Stimulated activated CD8-positive, alpha-beta memory T cell treated with anti-CD3 and anti-CD28 coated beads, Interleukin-12 subunit alpha, Interleukin-12 subunit beta, amount 100 ng/mL, for 4 hours (primary cell): ENCODE results near the gene NKIRAS2.
A peak's percentile ranks its signal among the peaks of the same experiment; 100 is the strongest.

Source experiments
- DNase-seq: peaks from one replicate; pipeline ENCODE4 v3.0.0-alpha.2; 2020; ENCODE audit warnings: low read depth

NKIRAS2 gene

GRCh38 chr17:42026857-42027589 lies 7.1 kb downstream of the NKIRAS2 start:
- no peak for DNase-seq

- DNase-seq: no peak
Measured at GRCh38 chr17:42027590-42027889, 7.7 kb downstream of the NKIRAS2 start.

DNA sequence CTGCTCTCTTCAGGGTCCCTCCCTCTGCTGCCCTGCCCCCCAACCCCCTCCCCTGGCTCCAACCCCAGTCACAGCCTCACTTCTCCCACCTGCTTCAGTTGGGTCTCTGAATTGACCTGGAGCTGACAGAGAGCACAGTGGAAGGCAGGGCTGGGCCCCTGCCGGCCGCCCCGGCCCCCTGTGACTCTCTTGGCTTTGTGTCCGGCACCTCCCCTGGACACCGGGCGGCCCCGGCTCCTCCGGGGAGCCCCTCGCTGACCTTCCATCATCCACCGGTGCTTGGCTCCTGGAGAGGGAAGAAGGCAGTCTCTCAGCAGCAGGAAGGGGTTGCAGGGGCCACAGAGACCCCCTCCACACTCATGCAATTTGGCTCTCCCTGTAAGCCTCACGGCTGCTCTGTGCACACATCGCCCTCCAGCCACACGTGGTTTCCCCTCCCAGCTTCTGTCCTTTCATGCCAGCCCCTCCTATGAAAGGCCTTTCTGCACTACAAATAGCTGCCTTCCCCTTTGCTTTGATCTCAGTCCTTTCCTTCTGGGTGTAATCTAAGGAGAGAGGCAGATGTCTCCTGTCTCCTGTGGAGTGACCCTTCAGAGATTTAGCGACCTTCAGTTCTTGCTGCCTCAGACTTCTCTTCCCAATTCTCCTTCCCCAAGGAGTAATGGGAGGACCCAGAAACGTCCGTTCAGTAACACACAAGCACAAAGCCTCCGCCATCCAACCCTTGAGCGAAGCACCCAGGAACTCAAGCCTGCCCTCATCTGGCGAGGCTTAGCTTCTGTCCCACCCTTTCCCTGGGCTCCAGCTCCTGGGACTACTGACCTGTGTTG lies 8.3 kb downstream of the NKIRAS2 start:
- DNase-seq: no peak

- DNase-seq: no peak
Measured at GRCh38 chr17:42028791-42029127, 8.9 kb downstream of the NKIRAS2 start.

DNA sequence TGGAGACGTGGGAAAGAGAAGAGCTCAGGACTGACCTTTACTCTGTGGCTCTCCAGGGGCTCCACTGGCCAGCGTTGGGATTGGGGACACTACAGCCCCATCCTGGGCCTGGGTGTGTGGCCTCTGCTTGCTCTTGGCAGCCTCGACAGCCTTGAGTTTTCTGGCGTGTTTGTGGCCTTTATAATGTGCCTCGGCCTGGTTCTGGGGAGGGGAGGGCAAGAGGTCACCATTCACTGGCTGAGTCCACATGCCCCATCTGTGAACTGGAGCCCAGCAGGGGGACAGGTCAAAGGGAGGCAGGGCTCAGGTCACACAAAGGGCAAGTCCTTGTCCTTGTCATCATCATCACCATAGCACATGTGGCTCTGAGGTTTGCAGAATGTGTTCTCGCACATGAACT lies 11.7 kb downstream of the NKIRAS2 start:
- DNase-seq: no peak

- DNase-seq: no peak
Measured at GRCh38 chr17:42034059-42034458, 14.2 kb downstream of the NKIRAS2 start.

GRCh38 chr17:42038221-42038973 lies 18.5 kb downstream of the NKIRAS2 start:
- no peak for DNase-seq

- no peak for DNase-seq
Measured at GRCh38 chr17:42039794-42040763, 20.2 kb downstream of the NKIRAS2 start.

DNA sequence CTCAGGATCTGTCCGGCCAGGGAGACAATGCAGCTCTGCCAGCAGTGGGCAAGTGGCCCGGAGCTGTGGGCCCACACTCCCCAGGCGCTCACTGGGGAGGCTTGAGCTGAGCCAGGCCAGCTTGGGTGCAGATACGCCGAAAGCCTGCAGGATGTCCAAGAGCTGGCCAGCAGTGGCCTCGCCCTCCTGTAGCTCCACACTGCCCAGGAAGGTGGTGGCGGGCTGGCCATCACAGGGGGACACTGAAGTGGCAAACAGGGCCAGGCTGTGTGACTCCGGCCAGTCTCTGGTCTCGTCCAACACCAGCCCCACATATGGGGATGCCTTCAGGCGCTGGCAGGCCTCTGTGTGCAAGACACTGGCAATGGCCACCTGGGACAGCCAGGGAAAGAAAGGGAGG lies 20.9 kb downstream of the NKIRAS2 start:
- no peak for DNase-seq

GRCh38 chr17:42041619-42042018 lies 21.7 kb downstream of the NKIRAS2 start:
- no peak for DNase-seq

DNA sequence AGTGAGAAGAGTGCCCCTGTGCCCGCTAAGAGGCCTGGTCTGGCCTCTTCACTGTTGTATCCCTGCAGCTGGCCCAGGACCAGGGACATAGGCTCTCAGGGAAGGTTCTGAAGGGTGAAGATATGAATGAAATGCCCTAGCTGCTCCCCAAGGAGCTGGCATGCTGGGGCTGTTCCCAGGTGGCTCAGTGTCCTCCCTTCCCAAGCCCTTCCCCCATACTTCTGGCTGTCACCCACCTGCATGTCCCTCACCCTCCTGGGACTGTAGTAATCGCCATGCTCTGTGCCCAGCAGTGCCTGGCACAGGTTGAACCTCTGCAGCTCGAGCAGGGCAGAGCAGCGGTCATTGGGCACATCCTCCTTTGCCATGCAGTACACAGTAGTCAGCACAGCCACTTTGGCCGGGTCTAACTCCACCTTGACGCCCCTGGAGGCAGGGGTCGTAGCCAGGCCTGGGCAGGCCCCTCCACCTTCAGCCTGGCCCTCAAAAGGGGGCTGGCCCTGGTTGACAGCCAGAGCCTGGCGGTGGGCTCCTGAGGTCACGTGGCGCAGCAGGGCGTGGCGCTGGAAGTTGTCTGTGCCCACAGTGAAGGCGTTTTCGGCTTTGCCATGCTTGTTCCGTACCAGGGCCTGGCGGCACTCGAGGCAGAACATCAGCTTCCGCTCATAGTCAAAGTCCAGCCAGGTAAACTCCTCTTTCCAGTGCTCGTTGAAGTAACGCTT lies 22.9 kb downstream of the NKIRAS2 start:
- DNase-seq: no peak

- DNase-seq: no peak
Measured at GRCh38 chr17:42045719-42046118, 25.8 kb downstream of the NKIRAS2 start.

GRCh38 chr17:42047343-42047742 lies 27.5 kb downstream of the NKIRAS2 start:
- DNase-seq: no peak

DNA sequence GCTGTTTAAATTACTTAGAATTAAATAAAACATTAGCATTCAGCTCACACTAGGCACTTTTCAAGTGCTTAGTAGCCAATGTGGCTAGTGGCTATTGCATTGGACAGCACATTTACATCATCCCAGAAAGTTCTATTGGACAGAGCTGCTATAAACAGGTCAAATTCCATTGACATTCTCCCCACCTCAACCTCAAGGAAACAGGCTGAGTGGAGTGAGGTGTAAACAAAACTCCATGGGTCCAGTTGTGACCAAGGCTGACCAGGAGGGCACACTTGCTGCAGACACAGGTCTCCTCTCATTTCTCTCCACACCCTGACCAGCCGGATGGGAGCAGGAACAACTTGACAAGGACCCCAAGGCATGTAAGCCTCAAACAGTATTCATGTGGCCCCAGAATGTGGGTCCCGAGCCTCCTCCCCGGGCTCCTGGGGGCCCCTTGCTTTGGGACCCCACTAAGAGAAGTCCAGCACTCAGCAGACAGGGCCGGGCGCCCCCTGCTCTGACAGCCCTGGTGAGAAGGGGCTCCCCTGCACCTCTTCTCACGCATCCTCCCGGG lies 30.0 kb downstream of the NKIRAS2 start:
- no peak for DNase-seq

DNA sequence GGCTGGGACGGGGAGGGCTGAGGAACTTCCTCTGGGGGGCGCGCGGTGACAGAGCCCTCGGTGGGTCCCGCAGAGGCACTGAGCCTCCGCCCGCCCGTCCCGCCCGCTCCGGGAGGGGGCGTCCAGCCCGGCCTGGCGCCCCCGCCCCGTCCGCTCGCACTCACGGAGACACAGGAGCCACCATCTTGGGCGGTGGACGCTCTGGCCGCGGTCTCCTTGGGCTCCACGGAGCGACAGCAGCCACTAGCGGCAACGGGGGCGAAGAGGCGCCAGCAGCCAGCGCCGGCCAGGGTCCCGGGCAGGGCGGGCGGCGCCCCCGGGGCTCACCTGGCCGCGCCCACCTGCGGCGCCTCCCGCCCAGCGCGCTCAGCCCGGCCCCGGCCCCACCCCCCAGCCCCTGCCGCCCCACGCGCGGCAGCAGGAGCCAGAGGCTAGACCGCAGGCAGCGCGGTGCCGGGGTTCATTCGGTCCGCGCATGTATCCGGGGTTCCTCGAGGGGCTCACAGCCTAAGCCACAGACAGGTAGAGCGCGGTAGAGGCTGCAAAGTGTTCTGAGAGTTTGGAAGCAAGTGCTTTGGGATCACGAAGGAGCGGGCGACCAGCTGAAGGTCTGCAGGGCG lies 30.6 kb downstream of the NKIRAS2 start, which contains the start of gene C17orf113:
Gene C17orf113 (minus strand): TSS at position 209 of the 620 bp plus-strand sequence. CDS start 7,225 bp downstream, outside the sequence.
- DNase-seq: peak; percentile 25

- DNase-seq: no peak
Measured at GRCh38 chr17:42051013-42051400, 31.1 kb downstream of the NKIRAS2 start.

- DNase-seq: no peak
Measured at GRCh38 chr17:42051645-42052044, 31.8 kb downstream of the NKIRAS2 start.

- DNase-seq: no peak
Measured at GRCh38 chr17:42052346-42052877, 32.5 kb downstream of the NKIRAS2 start.

- no peak for DNase-seq
Measured at GRCh38 chr17:42053731-42054500, 34.0 kb downstream of the NKIRAS2 start.
